COLO668 (cell line): Measurements from ENCODE around the gene PTPRN2.

Source experiments
- DNase-seq: peaks from one replicate; lab custom pipeline; 2025; ENCODE audit not compliant: unreplicated experiment; lab: John Stamatoyannopoulos, UW

The PTPRN2 gene

GRCh38 chr7:157886266-157886665 is 701.4 kb downstream of the PTPRN2 start:
- no peak for DNase-seq

- DNase-seq: no peak
Measured at GRCh38 chr7:157885140-157885539, 702.5 kb downstream of the PTPRN2 start.

GRCh38 chr7:157884461-157885062 is 703.1 kb downstream of the PTPRN2 start:
- no peak for DNase-seq

GRCh38 chr7:157881048-157881771 is 706.4 kb downstream of the PTPRN2 start:
- no peak for DNase-seq

GRCh38 chr7:157879391-157879790 is 708.2 kb downstream of the PTPRN2 start:
- DNase-seq: no peak

GRCh38 chr7:157877298-157878090 is 710.1 kb downstream of the PTPRN2 start:
- no peak for DNase-seq

- peak; percentile 4 for DNase-seq
Measured at GRCh38 chr7:157876469-157877285, 710.9 kb downstream of the PTPRN2 start.

- peak; percentile 34 for DNase-seq
Measured at GRCh38 chr7:157875230-157876179, 712.1 kb downstream of the PTPRN2 start.

- DNase-seq: no peak
Measured at GRCh38 chr7:157874870-157875229, 712.8 kb downstream of the PTPRN2 start.

GRCh38 chr7:157874208-157874816 is 713.3 kb downstream of the PTPRN2 start:
- DNase-seq: no peak

GRCh38 chr7:157873664-157874063 is 714.0 kb downstream of the PTPRN2 start:
- no peak for DNase-seq

- DNase-seq: no peak
Measured at GRCh38 chr7:157873181-157873580, 714.4 kb downstream of the PTPRN2 start.

- no peak for DNase-seq
Measured at GRCh38 chr7:157872447-157872846, 715.2 kb downstream of the PTPRN2 start.

- DNase-seq: no peak
Measured at GRCh38 chr7:157871681-157872080, 715.9 kb downstream of the PTPRN2 start.

GRCh38 chr7:157870644-157871290 is 716.9 kb downstream of the PTPRN2 start:
- DNase-seq: no peak

- no peak for DNase-seq
Measured at GRCh38 chr7:157869793-157870192, 717.8 kb downstream of the PTPRN2 start.

GRCh38 chr7:157867685-157868305 is 719.8 kb downstream of the PTPRN2 start:
- DNase-seq: no peak

GRCh38 chr7:157866336-157866924 is 721.2 kb downstream of the PTPRN2 start:
- no peak for DNase-seq
